PC-3 (cell line): Measurements from ENCODE around the gene BCAP29. TPM values are rescaled to one million over a fixed set of nuclear protein-coding genes. Genes with fewer than 3 reads are reported as not detected.
"Not testable (repeated sequence)": the region's sequence is repeated elsewhere in the genome, so short reads cannot be mapped to it uniquely, and the experiment has no call there.

Experiments used
- ATAC-seq: fragments of 200-7000 bp; cut with Tn5 transposase; 2 replicates; pipeline ENCODE4 v1.9.1; 2020; ENCODE audit warnings: mild to moderate bottlenecking, moderate library complexity
- BruUV-seq: library from RNA; stranded (reverse); fragments of 400-500 nt; replicated peaks from 2 replicates; lab custom pipeline; 2021; lab: Mats Ljungman, UMichigan
- CTCF ChIA-PET: fragments of 300-600 bp; sonication (Branson Sonifier 250); formaldehyde crosslinking; loops from one replicate; lab custom pipeline; 2022; ENCODE audit warnings: antibody characterized with exemption; lab: Charles Lee
- POLR2A ChIA-PET: fragments of 300-600 bp; sonication (Branson Sonifier 250); formaldehyde crosslinking; loops from one replicate; lab custom pipeline; 2022; ENCODE audit warnings: antibody characterized with exemption; ENCODE audit not compliant: unreplicated experiment; lab: Charles Lee
- DNase-seq: peaks from one replicate; pipeline ENCODE4 v3.0.0-alpha.2; 2015
- H2AFZ ChIP-seq: fragments of 300-600 bp; sonication (generic); 2 replicates; pipeline ENCODE4 v1.6.0; 2016; ENCODE audit warnings: antibody characterized with exemption, low read length
- H3F3A ChIP-seq: fragments of 300-600 bp; sonication (generic); one replicate; pipeline ENCODE4 v1.6.0; 2017; ENCODE audit warnings: antibody characterized with exemption, low read length, control low read depth, mild to moderate bottlenecking; ENCODE audit not compliant: unreplicated experiment
- H3K27ac ChIP-seq: fragments of 300-600 bp; sonication (generic); 2 replicates; pipeline ENCODE4 v1.5.1; 2016; ENCODE audit warnings: mild to moderate bottlenecking, low read length
- H3K27me3 ChIP-seq: fragments of 300-600 bp; sonication (generic); 2 replicates; pipeline ENCODE4 v1.6.1; 2016; ENCODE audit warnings: low read length, mixed read lengths
- H3K36me3 ChIP-seq: fragments of 300-600 bp; sonication (generic); 2 replicates; pipeline ENCODE4 v1.6.1; 2016; ENCODE audit warnings: low read depth, mixed run types, low read length, mixed read lengths
- H3K4me1 ChIP-seq: fragments of 300-600 bp; sonication (generic); 2 replicates; pipeline ENCODE4 v1.5.1; 2016; ENCODE audit warnings: low read length; ENCODE audit not compliant: insufficient read depth
- H3K4me2 ChIP-seq: fragments of 300-600 bp; sonication (generic); 2 replicates; pipeline ENCODE4 v1.6.0; 2016; ENCODE audit warnings: low read length
- H3K4me3 ChIP-seq: fragments of 300-600 bp; sonication (generic); 2 replicates; pipeline ENCODE4 v1.5.1; 2016; ENCODE audit warnings: mild to moderate bottlenecking, low read length, mixed read lengths
- H3K79me2 ChIP-seq: fragments of 300-600 bp; sonication (generic); 2 replicates; pipeline ENCODE4 v1.6.1; 2017; ENCODE audit warnings: low read length, mixed read lengths
- H3K9ac ChIP-seq: fragments of 300-600 bp; sonication (generic); 2 replicates; pipeline ENCODE4 v1.6.0; 2016; ENCODE audit warnings: mild to moderate bottlenecking, low read length
- H3K9me2 ChIP-seq: fragments of 300-600 bp; sonication (generic); replicated peaks from 2 replicates; pipeline ENCODE4 v1.6.1; 2016; ENCODE audit warnings: mixed run types, low read length, mixed read lengths
- H3K9me3 ChIP-seq: fragments of 300-600 bp; sonication (generic); 2 replicates; pipeline ENCODE4 v1.6.1; 2016; ENCODE audit warnings: low read length, mixed read lengths
- H4K20me1 ChIP-seq: fragments of 300-600 bp; sonication (generic); 2 replicates; pipeline ENCODE4 v1.6.1; 2016; ENCODE audit warnings: low read length, mixed read lengths
- CTCF ChIP-seq: fragments of 300-600 bp; sonication (generic); conservative IDR thresholded peaks from 2 replicates; pipeline ENCODE4 v1.5.1; 2017; ENCODE audit warnings: antibody characterized with exemption, low read depth, mild to moderate bottlenecking, low read length
- EZH2 ChIP-seq: fragments of 300-600 bp; sonication (generic); IDR thresholded peaks from one replicate; pipeline ENCODE4 v1.6.1; 2017; ENCODE audit warnings: antibody characterized with exemption, mild to moderate bottlenecking, low read length; ENCODE audit not compliant: unreplicated experiment
- EZH2phosphoT487 ChIP-seq: fragments of 300-600 bp; sonication (generic); IDR thresholded peaks from 2 replicates; pipeline ENCODE4 v1.6.1; 2018; ENCODE audit warnings: mild to moderate bottlenecking, antibody characterized with exemption, low read length, borderline replicate concordance
- intact Hi-C: fragments of 100-400 bp; cut with micrococcal nuclease; formaldehyde crosslinking; loops from 2 replicates; pipeline ENCODE4 v1.9.0; 2023
- total RNA-seq: library from RNA; depleted of rRNA; stranded (reverse); fragments of >200 nt; gene quantifications from 2 replicates; pipeline ENCODE4 v1.2.3, GENCODE V29; 2014

BCAP29 gene
- total RNA-seq, 1 experiment from 2014 or later = 65.9 TPM

- ATAC-seq, H3K27ac ChIP-seq, H3F3A ChIP-seq, DNase-seq, CTCF ChIA-PET, BruUV-seq, intact Hi-C loops, H3K9ac ChIP-seq, H3K9me2 ChIP-seq, H3K4me3 ChIP-seq, H3K79me2 ChIP-seq, H4K20me1 ChIP-seq, H3K27me3 ChIP-seq, H3K36me3 ChIP-seq, H3K4me2 ChIP-seq, H3K9me3 ChIP-seq, H2AFZ ChIP-seq, POLR2A ChIA-PET, H3K4me1 ChIP-seq: not testable (repeated sequence)
These were observed 59.0 kb downstream of the BCAP29 start for GRCh38 chr7:107639070-107639469.

- H3K27ac ChIP-seq = no peak overlapping the region
- H3K36me3 ChIP-seq = no peaks in the 10 kb centered on the region
- H3K9me2 ChIP-seq = no peaks in the 10 kb centered on the region
- POLR2A ChIA-PET = no interaction called here
- H3K4me3 ChIP-seq = no peak overlapping the region
- ATAC-seq (no peak), DNase-seq (no peak)
- CTCF ChIA-PET = no interaction called here
- H3K4me1 ChIP-seq = no peaks in the 10 kb centered on the region
- no peak overlapping the region for H2AFZ ChIP-seq
- no peak overlapping the region for H3K9ac ChIP-seq
- intact Hi-C loops = no loop called here
- no peaks in the 10 kb centered on the region for H3F3A ChIP-seq
- TF ChIP-seq EZH2phosphoT487 (no peak), EZH2 (no peak), CTCF (no peak)
- H3K4me2 ChIP-seq = no peak overlapping the region
- H3K79me2 ChIP-seq = no peaks in the 10 kb centered on the region
- H3K9me3 ChIP-seq = no peaks in the 10 kb centered on the region
- no TSS peak for BruUV-seq
- no peaks in the 10 kb centered on the region for H4K20me1 ChIP-seq
- no peaks in the 10 kb centered on the region for H3K27me3 ChIP-seq
These were observed 61.6 kb downstream of the BCAP29 start for GRCh38 chr7:107641676-107642075.

GRCh38 chr7:107642501-107642900 lies 62.5 kb downstream of the BCAP29 start:
- H2AFZ ChIP-seq = no peak overlapping the region
- H4K20me1 ChIP-seq = no peaks in the 10 kb centered on the region
- TF ChIP-seq EZH2phosphoT487 (no peak), CTCF (no peak), EZH2 (no peak)
- no peak overlapping the region for H3K4me3 ChIP-seq
- H3K4me1 ChIP-seq = no peaks in the 10 kb centered on the region
- H3K36me3 ChIP-seq = no peaks in the 10 kb centered on the region
- H3K9ac ChIP-seq = no peak overlapping the region
- DNase-seq = no peak
- no peak overlapping the region for H3K27ac ChIP-seq
- H3K27me3 ChIP-seq = no peaks in the 10 kb centered on the region
- CTCF ChIA-PET = no interaction called here
- no peak for ATAC-seq
- H3F3A ChIP-seq = no peaks in the 10 kb centered on the region
- intact Hi-C loops = no loop called here
- H3K4me2 ChIP-seq = no peak overlapping the region
- no peaks in the 10 kb centered on the region for H3K79me2 ChIP-seq
- POLR2A ChIA-PET = no interaction called here
- H3K9me2 ChIP-seq = no peaks in the 10 kb centered on the region
- no peaks in the 10 kb centered on the region for H3K9me3 ChIP-seq
- no TSS peak for BruUV-seq
